Measurements from ENCODE around the gene BTBD9.

BTBD9 gene

GRCh38 chr6:38567436-38567835 is 72.3 kb downstream of the BTBD9 start:
- Histone ChIP-seq H2AFZ (ENCODE audit: low read depth, low read length) (no peak overlapping the region), H3K9ac (ENCODE audit: low read depth, low read length) (no peak overlapping the region), H3K4me1 (ENCODE audit: insufficient read depth, low read length) (peaks cover 4% of the 10 kb centered on the region; the same call in 1 of the 2 replicates), H3K79me2 (ENCODE audit: insufficient read depth, low read length) (no peaks in the 10 kb centered on the region), H3K27me3 (ENCODE audit: insufficient read depth, low read length, poor library complexity) (no peaks in the 10 kb centered on the region), H3K27ac (ENCODE audit: low read length) (no peak overlapping the region), H4K20me1 (ENCODE audit: insufficient read depth, low read length) (no peaks in the 10 kb centered on the region), H3K4me2 (ENCODE audit: insufficient read depth, low read length) (no peak overlapping the region), H3K9me3 (ENCODE audit: insufficient read depth, low read length, severe bottlenecking) (no peaks in the 10 kb centered on the region), H3K4me3 (ENCODE audit: low read depth in 1 of 2, low read length in 2 of 2) (no peak overlapping the region), H3K36me3 (ENCODE audit: insufficient read depth, low read length) (no peaks in the 10 kb centered on the region)
- DNase-seq, result peak; percentile 13
- TF ChIP-seq EZH2 (IDR thresholded peaks at IDR 0.05; ENCODE audit: borderline replicate concordance, low read depth, low read length, severe bottlenecking), result no peak
- TF ChIP-seq, protein P1, sequence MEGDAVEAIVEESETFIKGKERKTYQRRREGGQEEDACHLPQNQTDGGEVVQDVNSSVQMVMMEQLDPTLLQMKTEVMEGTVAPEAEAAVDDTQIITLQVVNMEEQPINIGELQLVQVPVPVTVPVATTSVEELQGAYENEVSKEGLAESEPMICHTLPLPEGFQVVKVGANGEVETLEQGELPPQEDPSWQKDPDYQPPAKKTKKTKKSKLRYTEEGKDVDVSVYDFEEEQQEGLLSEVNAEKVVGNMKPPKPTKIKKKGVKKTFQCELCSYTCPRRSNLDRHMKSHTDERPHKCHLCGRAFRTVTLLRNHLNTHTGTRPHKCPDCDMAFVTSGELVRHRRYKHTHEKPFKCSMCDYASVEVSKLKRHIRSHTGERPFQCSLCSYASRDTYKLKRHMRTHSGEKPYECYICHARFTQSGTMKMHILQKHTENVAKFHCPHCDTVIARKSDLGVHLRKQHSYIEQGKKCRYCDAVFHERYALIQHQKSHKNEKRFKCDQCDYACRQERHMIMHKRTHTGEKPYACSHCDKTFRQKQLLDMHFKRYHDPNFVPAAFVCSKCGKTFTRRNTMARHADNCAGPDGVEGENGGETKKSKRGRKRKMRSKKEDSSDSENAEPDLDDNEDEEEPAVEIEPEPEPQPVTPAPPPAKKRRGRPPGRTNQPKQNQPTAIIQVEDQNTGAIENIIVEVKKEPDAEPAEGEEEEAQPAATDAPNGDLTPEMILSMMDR (IDR thresholded peaks at IDR 0.05; ENCODE audit: borderline replicate concordance, extremely low read depth, low read length, poor library complexity, severe bottlenecking), result no peak
- ATAC-seq (ENCODE audit: insufficient read depth, low read depth), result no peak

DNA sequence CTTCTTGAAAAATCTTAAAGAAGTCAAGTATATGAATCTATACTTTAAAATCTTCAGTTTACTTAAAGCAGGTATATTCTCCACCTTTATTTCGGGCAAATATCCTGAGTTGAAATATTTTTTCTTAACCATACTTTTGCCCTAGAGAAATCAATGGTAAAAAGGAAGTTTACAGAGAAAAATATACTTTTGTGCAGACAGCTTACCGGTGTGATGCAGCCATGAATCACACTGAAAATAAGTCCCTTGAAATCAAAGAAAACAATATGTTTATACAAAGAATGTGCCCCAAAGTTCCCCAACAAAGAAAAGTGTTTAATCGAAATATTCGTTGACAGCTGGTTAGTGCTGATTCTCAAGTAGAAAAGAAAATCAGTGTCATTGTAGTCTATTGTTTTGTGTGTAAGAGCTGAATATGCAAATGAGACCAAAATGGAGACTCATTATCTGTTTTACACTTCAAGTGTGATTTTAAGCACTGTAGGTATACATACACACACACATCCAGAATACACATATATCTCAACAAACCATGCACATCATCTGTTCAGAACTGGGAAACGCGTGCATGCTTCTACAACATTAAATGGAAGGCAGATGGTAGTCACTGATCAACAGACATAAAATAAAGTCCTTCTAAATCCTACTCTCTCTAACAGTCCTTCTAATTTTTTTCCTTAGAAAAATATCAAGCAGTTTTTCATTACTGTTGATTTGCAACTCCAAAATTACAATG is 73.3 kb downstream of the BTBD9 start:
- Histone ChIP-seq H3K9me3 (ENCODE audit: insufficient read depth, low read length, severe bottlenecking) (no peaks in the 10 kb centered on the region), H3K27ac (ENCODE audit: low read length) (no peak overlapping the region), H3K79me2 (ENCODE audit: insufficient read depth, low read length) (no peaks in the 10 kb centered on the region), H4K20me1 (ENCODE audit: insufficient read depth, low read length) (no peaks in the 10 kb centered on the region), H3K4me3 (ENCODE audit: low read depth in 1 of 2, low read length in 2 of 2) (no peak overlapping the region), H3K9ac (ENCODE audit: low read depth, low read length) (no peak overlapping the region), H3K4me2 (ENCODE audit: insufficient read depth, low read length) (no peak overlapping the region), H3K27me3 (ENCODE audit: insufficient read depth, low read length, poor library complexity) (no peaks in the 10 kb centered on the region), H3K36me3 (ENCODE audit: insufficient read depth, low read length) (no peaks in the 10 kb centered on the region), H3K4me1 (ENCODE audit: insufficient read depth, low read length) (no peaks in the 10 kb centered on the region), H2AFZ (ENCODE audit: low read depth, low read length) (no peak overlapping the region)
- no peak for TF ChIP-seq EZH2 (IDR thresholded peaks at IDR 0.05; ENCODE audit: borderline replicate concordance, low read depth, low read length, severe bottlenecking)
- TF ChIP-seq, protein P1 (IDR thresholded peaks at IDR 0.05; ENCODE audit: borderline replicate concordance, extremely low read depth, low read length, poor library complexity, severe bottlenecking), result no peak
- ATAC-seq (ENCODE audit: insufficient read depth, low read depth), result no peak
- DNase-seq, result no peak

GRCh38 chr6:38564301-38564700 is 75.4 kb downstream of the BTBD9 start:
- Histone ChIP-seq H4K20me1 (ENCODE audit: insufficient read depth, low read length) (no peaks in the 10 kb centered on the region), H3K27me3 (ENCODE audit: insufficient read depth, low read length, poor library complexity) (no peaks in the 10 kb centered on the region), H3K79me2 (ENCODE audit: insufficient read depth, low read length) (no peaks in the 10 kb centered on the region), H3K4me2 (ENCODE audit: insufficient read depth, low read length) (no peak overlapping the region), H3K9ac (ENCODE audit: low read depth, low read length) (no peak overlapping the region), H3K4me3 (ENCODE audit: low read depth in 1 of 2, low read length in 2 of 2) (no peak overlapping the region), H3K36me3 (ENCODE audit: insufficient read depth, low read length) (no peaks in the 10 kb centered on the region), H3K27ac (ENCODE audit: low read length) (no peak overlapping the region), H3K9me3 (ENCODE audit: insufficient read depth, low read length, severe bottlenecking) (no peaks in the 10 kb centered on the region), H3K4me1 (ENCODE audit: insufficient read depth, low read length) (no peaks in the 10 kb centered on the region), H2AFZ (ENCODE audit: low read depth, low read length) (no peak overlapping the region)
- TF ChIP-seq, protein P1 (IDR thresholded peaks at IDR 0.05; ENCODE audit: borderline replicate concordance, extremely low read depth, low read length, poor library complexity, severe bottlenecking), result no peak
- TF ChIP-seq EZH2 (IDR thresholded peaks at IDR 0.05; ENCODE audit: borderline replicate concordance, low read depth, low read length, severe bottlenecking), result no peak
- DNase-seq (no peak), ATAC-seq (ENCODE audit: insufficient read depth, low read depth) (no peak)

Data from DND-41 (cell line).